Kidney epithelial cell (primary cell): ENCODE data around the gene TBCD. TPM values are rescaled to one million over a fixed set of nuclear protein-coding genes. Genes with fewer than 3 reads are reported as not detected.

Experiments
- DNase-seq: peaks from one replicate; pipeline ENCODE4 v3.0.0-alpha.2; 2010; ENCODE audit warnings: low read depth
- H3K27me3 ChIP-seq: 2 replicates; pipeline ENCODE4 v1.6.0; 2011; ENCODE audit warnings: low read length; ENCODE audit not compliant: control insufficient read depth, insufficient read depth
- H3K36me3 ChIP-seq: 2 replicates; pipeline ENCODE4 v1.5.1; 2011; ENCODE audit warnings: low read length; ENCODE audit not compliant: control insufficient read depth, insufficient read depth
- H3K4me3 ChIP-seq: 2 replicates; pipeline ENCODE4 v1.5.1; 2011; ENCODE audit warnings: low read depth, mild to moderate bottlenecking, control low read depth, low read length
- CTCF ChIP-seq: IDR thresholded peaks from 2 replicates; pipeline ENCODE4 v1.5.1; 2011; ENCODE audit warnings: mild to moderate bottlenecking, moderate library complexity, low read length, control low read depth, inconsistent platforms; ENCODE audit not compliant: insufficient read depth, poor library complexity, severe bottlenecking
- total RNA-seq: library from RNA; depleted of rRNA; stranded (reverse); fragments of >200 nt; gene quantifications from 2 replicates; pipeline ENCODE4 v1.2.3, GENCODE V29; 2015

The TBCD gene
- total RNA-seq, 1 donor from 2014 or later, result 69.6 TPM

GRCh38 chr17:82947051-82947991, 195.5 kb downstream of the TBCD start:
- Histone ChIP-seq H3K27me3 (no peaks in the 10 kb centered on the region), H3K36me3 (peaks cover 1% of the 10 kb centered on the region), H3K4me3 (no peak overlapping the region)
- no peak for TF ChIP-seq CTCF
- DNase-seq, result no peak

- Histone ChIP-seq H3K27me3 (no peaks in the 10 kb centered on the region), H3K4me3 (no peak overlapping the region), H3K36me3 (no peaks in the 10 kb centered on the region)
- no peak for DNase-seq
- no peak for TF ChIP-seq CTCF
These were observed 196.2 kb downstream of the TBCD start for GRCh38 chr17:82948081-82948511.

GRCh38 chr17:82948957-82949356, 197.1 kb downstream of the TBCD start:
- Histone ChIP-seq H3K36me3 (no peaks in the 10 kb centered on the region), H3K4me3 (no peak overlapping the region), H3K27me3 (no peaks in the 10 kb centered on the region)
- TF ChIP-seq CTCF, result no peak
- DNase-seq, result no peak

GRCh38 chr17:82949361-82949760, 197.5 kb downstream of the TBCD start:
- no peak for DNase-seq
- Histone ChIP-seq H3K4me3 (no peak overlapping the region), H3K36me3 (no peaks in the 10 kb centered on the region), H3K27me3 (no peaks in the 10 kb centered on the region)
- no peak for TF ChIP-seq CTCF

- no peak for TF ChIP-seq CTCF
- DNase-seq, result no peak
- Histone ChIP-seq H3K36me3 (no peaks in the 10 kb centered on the region), H3K4me3 (no peak overlapping the region), H3K27me3 (no peaks in the 10 kb centered on the region)
These were observed 198.1 kb downstream of the TBCD start for GRCh38 chr17:82949984-82950383.

- H3K4me3 ChIP-seq, result no peak overlapping the region
- DNase-seq, result no peak
- TF ChIP-seq CTCF, result no peak
These were observed 198.7 kb downstream of the TBCD start for GRCh38 chr17:82950525-82951102.

More at GRCh38 chr17:82950525-82951102, 198.7 kb downstream of the TBCD start:
- H3K36me3 ChIP-seq, result no peaks in the 10 kb centered on the region
- H3K27me3 ChIP-seq, result no peaks in the 10 kb centered on the region
